ENCODE measurements around the gene NFIB.

NFIB gene

GRCh38 chr9:14180960-14181537 lies 132.9 kb downstream of the NFIB start:
- TF ChIP-seq CTCF (IDR thresholded peaks at IDR 0.05; ENCODE audit: borderline replicate concordance, insufficient read depth, low read depth, low read length) = no peak

GRCh38 chr9:14180093-14180959 lies 133.6 kb downstream of the NFIB start:
- H3K4me3 ChIP-seq (ENCODE audit: low read depth, low read length) = no peak overlapping the region
- TF ChIP-seq CTCF (IDR thresholded peaks at IDR 0.05; ENCODE audit: borderline replicate concordance, insufficient read depth, low read depth, low read length) = no peak

More at GRCh38 chr9:14180960-14181537, 132.9 kb downstream of the NFIB start:
- H3K4me3 ChIP-seq (ENCODE audit: low read depth, low read length) = no peak overlapping the region

- TF ChIP-seq CTCF (IDR thresholded peaks at IDR 0.05; ENCODE audit: borderline replicate concordance, insufficient read depth, low read depth, low read length) = no peak
- H3K4me3 ChIP-seq (ENCODE audit: low read depth, low read length) = no peak overlapping the region
Measured at GRCh38 chr9:14179449-14179848, 134.5 kb downstream of the NFIB start.

- H3K4me3 ChIP-seq (ENCODE audit: low read depth, low read length) = no peak overlapping the region
- no peak for TF ChIP-seq CTCF (IDR thresholded peaks at IDR 0.05; ENCODE audit: borderline replicate concordance, insufficient read depth, low read depth, low read length)
Measured at GRCh38 chr9:14175778-14176177, 138.2 kb downstream of the NFIB start.

- no peak for TF ChIP-seq CTCF (IDR thresholded peaks at IDR 0.05; ENCODE audit: borderline replicate concordance, insufficient read depth, low read depth, low read length)
- H3K4me3 ChIP-seq (ENCODE audit: low read depth, low read length) = no peak overlapping the region
Measured at GRCh38 chr9:14173713-14174112, 140.2 kb downstream of the NFIB start.

GRCh38 chr9:14170973-14171596 lies 142.9 kb downstream of the NFIB start:
- no peak for TF ChIP-seq CTCF (IDR thresholded peaks at IDR 0.05; ENCODE audit: borderline replicate concordance, insufficient read depth, low read depth, low read length)
- no peak overlapping the region for H3K4me3 ChIP-seq (ENCODE audit: low read depth, low read length)
